Liver (tissue), 9 donors: Measurements from ENCODE around the gene GJB2. TPM values are rescaled to one million over a fixed set of nuclear protein-coding genes. Genes with fewer than 3 reads are reported as not detected.

Experiments
- DNase-seq: peaks from one replicate; pipeline ENCODE4 v3.0.0-alpha.2; 2017; ENCODE audit warnings: low spot score
- H3K27ac ChIP-seq, 2 donors: one replicate each; pipeline ENCODE4 v1.7.0; 2013; ENCODE audit warnings: inconsistent platforms in 2 of 2, low read length in 2 of 2, control low read depth in 1 of 2, low read depth in 1 of 2, mild to moderate bottlenecking in 1 of 2
- H3K27me3 ChIP-seq, 4 donors: one replicate each; pipeline versions ENCODE4 v1.6.1 to v1.7.0; 2013; ENCODE audit warnings: low read length in 3 of 4, inconsistent platforms in 1 of 4, mild to moderate bottlenecking in 1 of 4, moderate library complexity in 1 of 4; ENCODE audit not compliant: control insufficient read depth in 4 of 4, insufficient read depth in 4 of 4
- H3K36me3 ChIP-seq, 4 donors: one replicate each; pipeline versions ENCODE4 v1.6.1 to v1.7.0; 2013; ENCODE audit warnings: low read length in 3 of 4, mild to moderate bottlenecking in 3 of 4, low read depth in 1 of 4, moderate library complexity in 1 of 4; ENCODE audit not compliant: control insufficient read depth in 4 of 4, insufficient read depth in 3 of 4
- H3K4me1 ChIP-seq, 4 donors: one replicate each; pipeline versions ENCODE4 v1.6.1 to v1.7.0; 2013; ENCODE audit warnings: low read length in 3 of 4, mild to moderate bottlenecking in 3 of 4, moderate library complexity in 1 of 4; ENCODE audit not compliant: control insufficient read depth in 4 of 4, insufficient read depth in 4 of 4
- H3K4me3 ChIP-seq, 3 donors: one replicate each; pipeline versions ENCODE4 v1.6.1 to v1.7.0; 2013; ENCODE audit warnings: low read length in 3 of 3, control low read depth in 1 of 3, low read depth in 1 of 3, mild to moderate bottlenecking in 1 of 3
- H3K9ac ChIP-seq, 2 donors: one replicate each; pipeline ENCODE4 v1.7.0; 2013; ENCODE audit warnings: low read length in 2 of 2, mild to moderate bottlenecking in 2 of 2, moderate library complexity in 2 of 2, control low read depth in 1 of 2, low read depth in 1 of 2
- H3K9me3 ChIP-seq, 4 donors: one replicate each; pipeline versions ENCODE4 v1.6.1 to v1.7.0; 2013; ENCODE audit warnings: low read length in 3 of 4; ENCODE audit not compliant: control insufficient read depth in 4 of 4
- EGR1 ChIP-seq, 2 donors: IDR thresholded peaks; 2 replicates each; pipeline ENCODE4 v1.6.1; 2016 to 2018; ENCODE audit warnings: antibody characterized with exemption in 2 of 2, low read depth in 2 of 2
- FOXA2 ChIP-seq: IDR thresholded peaks from 2 replicates; pipeline ENCODE4 v1.6.1; 2016; ENCODE audit warnings: antibody characterized with exemption
- HNF4A ChIP-seq, 2 donors: conservative IDR thresholded peaks; 2 replicates each; pipeline ENCODE4 v1.6.1; 2016; ENCODE audit warnings: antibody characterized with exemption in 2 of 2, mild to moderate bottlenecking in 2 of 2
- RAD21 ChIP-seq, 2 donors: IDR thresholded peaks; 2 replicates each; pipeline ENCODE4 v1.6.1; 2016; ENCODE audit warnings: antibody characterized with exemption in 2 of 2, mild to moderate bottlenecking in 2 of 2
- RXRA ChIP-seq, 2 donors: IDR thresholded peaks; 2 replicates each; pipeline ENCODE4 v1.6.1; 2017 to 2018; ENCODE audit warnings: antibody characterized with exemption in 2 of 2, mild to moderate bottlenecking in 1 of 2
- SP1 ChIP-seq: IDR thresholded peaks from 2 replicates; pipeline ENCODE4 v1.6.1; 2018; ENCODE audit warnings: antibody characterized with exemption, mild to moderate bottlenecking
- TAF1 ChIP-seq: conservative IDR thresholded peaks from 2 replicates; pipeline ENCODE4 v1.6.1; 2016; ENCODE audit warnings: antibody characterized with exemption, mild to moderate bottlenecking
- YY1 ChIP-seq: IDR thresholded peaks from 2 replicates; pipeline ENCODE4 v1.6.1; 2016; ENCODE audit warnings: antibody characterized with exemption, mild to moderate bottlenecking
- WGBS: extraction: QIAGEN DNeasy Blood & Tissue Kit; methylation state at CpG from one replicate; pipeline ENCODE4 v1.1.7; 2013; 5-methylcytosine and 5-hydroxymethylcytosine counted together
- polyA plus RNA-seq, 2 donors: library from polyadenylated mRNA; stranded (reverse) in 1 of 2; unstranded in 1 of 2; fragments of 200-250 nt in 1 of 2; fragments of >200 nt in 1 of 2; fragmentation: Nextera tagmentation in 1 of 2; extraction: Ambion mirVana in 1 of 2; gene quantifications; one replicate each; pipeline versions ENCODE4 v1.2.1 to v1.2.3, GENCODE V29; 2013 to 2015
- total RNA-seq, 2 donors: library from RNA; depleted of rRNA; stranded (reverse); fragments of >200 nt; gene quantifications; one replicate each; pipeline ENCODE4 v1.2.3, GENCODE V29; 2014
- TF ChIP-seq, protein P1 (sequence below): fragments of 150-350 bp; IDR thresholded peaks from 2 replicates; pipeline ENCODE4 v1.5.1; 2017; ENCODE audit warnings: improper control_type of control experiment, low read depth, low read length; ENCODE audit not compliant: missing input control
- TF ChIP-seq, protein P2 (sequence below): IDR thresholded peaks from 2 replicates; pipeline ENCODE4 v1.6.1; 2016; ENCODE audit warnings: antibody characterized with exemption
- TF ChIP-seq, protein P3 (sequence below): IDR thresholded peaks from 2 replicates; pipeline ENCODE4 v1.6.1; 2016; ENCODE audit warnings: antibody characterized with exemption
- donor health status: healthy.
- donor health status: healthy.
- donor health status: healthy.
- donor health status: healthy.
- donor health status: healthy.

GJB2 gene
- total and polyA plus RNA-seq, 4 donors: 8.0 to 50.1 (median 20.6) TPM

DNA sequence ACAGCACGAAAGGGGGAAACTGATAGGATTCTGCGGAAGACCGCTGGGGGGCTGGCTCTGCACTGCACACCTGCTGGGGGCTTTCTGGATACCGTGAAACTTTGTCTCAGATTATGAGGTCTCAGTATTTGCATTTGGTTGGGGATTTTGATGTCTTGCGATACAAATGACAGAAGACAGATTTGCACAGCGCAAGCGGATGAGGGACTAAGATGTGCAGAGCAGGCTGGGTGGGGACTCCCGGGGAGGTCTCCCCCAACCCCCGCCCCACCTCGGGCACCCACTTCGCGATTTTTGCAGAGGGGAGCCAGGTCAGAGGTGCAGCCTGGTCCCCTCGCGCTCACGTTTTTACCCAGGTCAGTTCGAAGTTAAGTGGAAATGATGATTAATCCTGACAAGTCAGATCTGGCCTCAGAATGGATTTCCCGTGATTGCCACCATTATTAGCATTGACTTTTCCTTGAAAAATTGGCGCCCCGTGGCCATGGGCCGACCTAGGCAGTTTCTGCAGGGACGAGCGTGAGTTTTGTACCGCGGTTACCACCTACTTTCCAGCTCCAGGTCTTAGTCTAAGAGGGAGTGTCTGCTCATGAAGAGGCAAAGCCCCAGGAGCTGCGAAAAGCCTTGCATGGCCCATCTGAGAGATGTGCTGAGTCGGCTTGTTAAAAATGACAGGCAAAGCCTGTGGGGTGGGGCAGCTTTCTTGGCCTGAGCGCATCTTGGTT, 1.3 kb upstream of the GJB2 start (continued):
- TF ChIP-seq, protein P1, sequence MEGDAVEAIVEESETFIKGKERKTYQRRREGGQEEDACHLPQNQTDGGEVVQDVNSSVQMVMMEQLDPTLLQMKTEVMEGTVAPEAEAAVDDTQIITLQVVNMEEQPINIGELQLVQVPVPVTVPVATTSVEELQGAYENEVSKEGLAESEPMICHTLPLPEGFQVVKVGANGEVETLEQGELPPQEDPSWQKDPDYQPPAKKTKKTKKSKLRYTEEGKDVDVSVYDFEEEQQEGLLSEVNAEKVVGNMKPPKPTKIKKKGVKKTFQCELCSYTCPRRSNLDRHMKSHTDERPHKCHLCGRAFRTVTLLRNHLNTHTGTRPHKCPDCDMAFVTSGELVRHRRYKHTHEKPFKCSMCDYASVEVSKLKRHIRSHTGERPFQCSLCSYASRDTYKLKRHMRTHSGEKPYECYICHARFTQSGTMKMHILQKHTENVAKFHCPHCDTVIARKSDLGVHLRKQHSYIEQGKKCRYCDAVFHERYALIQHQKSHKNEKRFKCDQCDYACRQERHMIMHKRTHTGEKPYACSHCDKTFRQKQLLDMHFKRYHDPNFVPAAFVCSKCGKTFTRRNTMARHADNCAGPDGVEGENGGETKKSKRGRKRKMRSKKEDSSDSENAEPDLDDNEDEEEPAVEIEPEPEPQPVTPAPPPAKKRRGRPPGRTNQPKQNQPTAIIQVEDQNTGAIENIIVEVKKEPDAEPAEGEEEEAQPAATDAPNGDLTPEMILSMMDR: no peak
- TF ChIP-seq RAD21 (IDR thresholded peaks at IDR 0.05): no peak
- no peak for TF ChIP-seq YY1

DNA sequence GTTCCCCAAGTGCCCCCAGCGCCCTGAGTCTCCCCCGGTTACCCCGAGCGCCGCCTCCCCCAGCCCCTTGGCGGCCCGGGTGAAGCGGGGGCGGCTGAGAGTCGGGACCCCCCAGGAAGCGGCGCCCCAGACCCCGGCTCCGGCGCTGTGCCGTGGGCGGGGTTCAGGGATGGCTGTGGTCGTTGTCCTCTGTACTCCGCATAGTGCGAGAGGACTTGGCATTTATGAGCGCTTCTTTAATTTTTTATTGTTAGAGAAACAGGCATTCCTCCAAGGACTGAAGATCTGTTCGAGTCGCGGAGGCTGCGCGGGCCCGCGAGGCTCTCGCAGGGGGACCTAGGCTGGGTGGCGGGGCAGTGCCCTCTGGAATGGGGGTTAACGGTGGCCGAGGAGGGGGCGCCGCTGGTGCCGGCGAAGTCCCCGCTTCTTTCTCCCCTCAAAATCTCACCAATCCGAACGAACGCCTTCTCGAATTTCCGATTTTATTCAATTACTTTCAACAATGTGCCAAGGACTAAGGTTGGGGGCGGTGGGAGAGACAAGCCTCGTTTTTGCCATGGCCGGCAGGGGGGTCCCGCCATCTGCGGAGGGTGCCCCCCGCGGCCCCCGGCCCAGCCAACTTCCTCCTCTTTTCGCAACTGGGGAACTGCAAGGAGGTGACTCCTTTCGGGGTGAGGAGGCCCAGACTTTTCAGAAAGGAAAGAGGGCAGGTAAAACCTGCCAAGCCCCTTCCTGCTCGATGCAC, 596 bp upstream of the GJB2 start:
- H3K4me1 ChIP-seq: peaks cover 16 to 60% (median 44%) of the 10 kb centered on the region in 4 donors
- H3K4me3 ChIP-seq: peak overlapping the region in 2 of 3 donors; percentile 38 to 83
- no peak overlapping the region for H3K9ac ChIP-seq
- no peaks in the 10 kb centered on the region for H3K27me3 ChIP-seq
- WGBS: 6% methylated on average over 53 of the region's 53 CpGs
- H3K36me3 ChIP-seq: peaks cover 0 to 5% (median 3%) of the 10 kb centered on the region in 4 donors
- TF ChIP-seq, protein P2, sequence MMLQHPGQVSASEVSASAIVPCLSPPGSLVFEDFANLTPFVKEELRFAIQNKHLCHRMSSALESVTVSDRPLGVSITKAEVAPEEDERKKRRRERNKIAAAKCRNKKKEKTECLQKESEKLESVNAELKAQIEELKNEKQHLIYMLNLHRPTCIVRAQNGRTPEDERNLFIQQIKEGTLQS: no peak
- TF ChIP-seq HNF4A (conservative IDR thresholded peaks at IDR 0.05): no peak
- no peak for TF ChIP-seq EGR1 (IDR thresholded peaks at IDR 0.05; ENCODE audit: low read depth in 2 of 2)
- TF ChIP-seq, protein P3, sequence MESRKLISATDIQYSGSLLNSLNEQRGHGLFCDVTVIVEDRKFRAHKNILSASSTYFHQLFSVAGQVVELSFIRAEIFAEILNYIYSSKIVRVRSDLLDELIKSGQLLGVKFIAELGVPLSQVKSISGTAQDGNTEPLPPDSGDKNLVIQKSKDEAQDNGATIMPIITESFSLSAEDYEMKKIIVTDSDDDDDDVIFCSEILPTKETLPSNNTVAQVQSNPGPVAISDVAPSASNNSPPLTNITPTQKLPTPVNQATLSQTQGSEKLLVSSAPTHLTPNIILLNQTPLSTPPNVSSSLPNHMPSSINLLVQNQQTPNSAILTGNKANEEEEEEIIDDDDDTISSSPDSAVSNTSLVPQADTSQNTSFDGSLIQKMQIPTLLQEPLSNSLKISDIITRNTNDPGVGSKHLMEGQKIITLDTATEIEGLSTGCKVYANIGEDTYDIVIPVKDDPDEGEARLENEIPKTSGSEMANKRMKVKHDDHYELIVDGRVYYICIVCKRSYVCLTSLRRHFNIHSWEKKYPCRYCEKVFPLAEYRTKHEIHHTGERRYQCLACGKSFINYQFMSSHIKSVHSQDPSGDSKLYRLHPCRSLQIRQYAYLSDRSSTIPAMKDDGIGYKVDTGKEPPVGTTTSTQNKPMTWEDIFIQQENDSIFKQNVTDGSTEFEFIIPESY: no peak
- no peak for DNase-seq
- no peaks in the 10 kb centered on the region for H3K9me3 ChIP-seq
- no peak overlapping the region for H3K27ac ChIP-seq

DNA sequence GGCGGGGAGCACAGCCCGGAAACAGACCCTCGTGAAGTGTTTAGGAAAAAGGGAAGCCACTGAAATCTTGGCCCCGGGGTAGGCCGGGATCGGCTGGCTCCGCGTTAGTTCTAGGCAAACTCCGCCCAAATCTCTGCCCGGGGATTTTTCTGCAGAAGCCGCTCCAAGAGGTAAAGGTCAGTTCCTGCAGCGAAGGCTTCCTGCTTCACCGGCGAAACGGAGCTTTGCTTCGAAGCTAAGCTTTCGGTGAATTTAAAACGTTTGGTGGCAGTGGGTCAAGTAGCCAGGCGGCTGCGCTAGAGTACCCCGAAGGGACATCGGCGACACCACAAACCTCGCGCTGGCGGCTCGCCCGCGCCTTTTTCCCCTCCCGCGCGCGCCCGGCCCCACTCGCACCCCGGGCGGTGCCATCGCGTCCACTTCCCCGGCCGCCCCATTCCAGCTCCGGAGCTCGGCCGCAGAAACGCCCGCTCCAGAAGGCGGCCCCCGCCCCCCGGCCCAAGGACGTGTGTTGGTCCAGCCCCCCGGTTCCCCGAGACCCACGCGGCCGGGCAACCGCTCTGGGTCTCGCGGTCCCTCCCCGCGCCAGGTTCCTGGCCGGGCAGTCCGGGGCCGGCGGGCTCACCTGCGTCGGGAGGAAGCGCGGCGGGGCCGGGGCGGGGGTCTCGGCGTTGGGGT, 441 bp downstream of the GJB2 start:
- H3K9ac ChIP-seq: peak overlapping the region in 1 of 2 donors; percentile 41
- H3K4me1 ChIP-seq: peaks cover 11 to 51% (median 35%) of the 10 kb centered on the region in 4 donors
- H3K27ac ChIP-seq: peak overlapping the region; percentile 56 to 81
- no peak for DNase-seq
- H3K27me3 ChIP-seq: no peaks in the 10 kb centered on the region
- TF ChIP-seq RXRA (IDR thresholded peaks at IDR 0.05): peak in 1 of 2 donors; percentile 8
- no peak for TF ChIP-seq RAD21 (IDR thresholded peaks at IDR 0.05)
- no peak for TF ChIP-seq FOXA2
- no peak for TF ChIP-seq EGR1 (IDR thresholded peaks at IDR 0.05; ENCODE audit: low read depth in 2 of 2)
- TF ChIP-seq HNF4A (conservative IDR thresholded peaks at IDR 0.05): peak; percentile 20 to 52
- TF ChIP-seq TAF1: peak; percentile 42
- peak; percentile 62 for TF ChIP-seq SP1
- TF ChIP-seq YY1: peak; percentile 30
- TF ChIP-seq, protein P3: no peak
- under 1% methylated on average over 73 of the region's 73 CpGs for WGBS
- H3K36me3 ChIP-seq: peaks cover 0 to 6% (median 3%) of the 10 kb centered on the region in 4 donors
- H3K4me3 ChIP-seq: peak overlapping the region; percentile 64 to 85 (median 83)
- H3K9me3 ChIP-seq: no peaks in the 10 kb centered on the region
